ENCODE results near the gene TIPARP. TPM values are rescaled to one million over a fixed set of nuclear protein-coding genes. Genes with fewer than 3 reads are reported as not detected.
A peak's percentile ranks its signal among the peaks of the same experiment; 100 is the strongest.

Gene TIPARP
- total and polyA plus RNA-seq, 2 of the 13 experiments (the other 11 are each of a cell fraction or from before 2014, with no cell fraction given) = 7.3 to 19.7 TPM

DNA sequence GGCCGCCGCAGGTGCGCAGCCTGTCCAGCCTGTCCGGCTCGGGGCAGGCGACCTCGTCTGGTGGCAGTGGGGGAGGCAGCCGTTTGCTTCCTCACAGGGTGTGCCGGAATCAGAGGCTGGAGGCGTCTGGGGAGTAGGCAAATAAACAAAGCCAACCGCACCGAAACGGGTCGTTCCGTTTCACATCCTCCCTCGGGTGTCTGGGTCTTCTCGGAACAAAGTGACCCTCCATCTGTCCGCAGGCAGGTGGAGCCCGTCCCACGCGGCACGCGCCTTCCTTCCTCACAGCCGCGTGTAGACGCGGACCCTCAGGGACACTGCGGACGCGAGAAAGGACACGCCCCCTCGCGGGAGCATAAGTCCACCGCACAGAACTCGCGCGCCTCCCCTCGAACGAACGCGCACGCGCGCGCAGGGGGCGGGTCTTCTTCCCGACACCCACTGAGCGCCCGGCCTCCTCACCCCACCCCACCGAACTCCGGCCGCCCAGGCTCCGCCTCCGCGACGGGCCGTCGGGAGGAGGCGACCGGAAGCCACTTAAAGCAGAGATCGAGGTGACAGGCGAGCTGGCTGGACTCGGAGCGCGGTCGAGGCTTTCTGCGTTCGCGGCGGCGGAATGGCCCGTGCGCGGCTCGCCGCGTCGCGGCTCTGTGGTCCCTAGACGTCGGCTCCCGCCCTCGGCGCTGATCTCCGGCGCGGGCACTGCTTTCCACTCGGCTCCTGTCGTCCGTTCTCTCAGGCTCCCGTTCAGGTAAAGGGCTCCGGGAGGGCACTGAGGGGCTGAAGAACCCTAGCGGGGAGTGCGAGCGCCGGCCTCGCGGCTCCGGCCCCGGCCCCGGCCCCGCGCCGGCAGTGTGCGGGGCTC lies at the start of gene TIPARP (continued):
- no peak for TF ChIP-seq MLLT10 (CRISPR knock-in tag; IDR thresholded peaks at IDR 0.05)
- peak; percentile 94 for TF ChIP-seq POLR2G (IDR thresholded peaks at IDR 0.05; ENCODE audit: low read depth, low read length)
- peak; percentile 99 for TF ChIP-seq TAF1 (CRISPR knock-in tag; IDR thresholded peaks at IDR 0.05)
- TF ChIP-seq, protein P1, sequence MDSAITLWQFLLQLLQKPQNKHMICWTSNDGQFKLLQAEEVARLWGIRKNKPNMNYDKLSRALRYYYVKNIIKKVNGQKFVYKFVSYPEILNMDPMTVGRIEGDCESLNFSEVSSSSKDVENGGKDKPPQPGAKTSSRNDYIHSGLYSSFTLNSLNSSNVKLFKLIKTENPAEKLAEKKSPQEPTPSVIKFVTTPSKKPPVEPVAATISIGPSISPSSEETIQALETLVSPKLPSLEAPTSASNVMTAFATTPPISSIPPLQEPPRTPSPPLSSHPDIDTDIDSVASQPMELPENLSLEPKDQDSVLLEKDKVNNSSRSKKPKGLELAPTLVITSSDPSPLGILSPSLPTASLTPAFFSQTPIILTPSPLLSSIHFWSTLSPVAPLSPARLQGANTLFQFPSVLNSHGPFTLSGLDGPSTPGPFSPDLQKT (CRISPR knock-in tag; IDR thresholded peaks at IDR 0.05; ENCODE audit: borderline replicate concordance) = no peak
- TF ChIP-seq CEBPB (IDR thresholded peaks at IDR 0.05; ENCODE audit: borderline replicate concordance, low read depth, low read length) = no peak
- no peak; the same call in 1 of the 2 replicates for TF ChIP-seq GTF2F1 (IDR thresholded peaks at IDR 0.05; ENCODE audit: low read length)
- TF ChIP-seq, protein P2, sequence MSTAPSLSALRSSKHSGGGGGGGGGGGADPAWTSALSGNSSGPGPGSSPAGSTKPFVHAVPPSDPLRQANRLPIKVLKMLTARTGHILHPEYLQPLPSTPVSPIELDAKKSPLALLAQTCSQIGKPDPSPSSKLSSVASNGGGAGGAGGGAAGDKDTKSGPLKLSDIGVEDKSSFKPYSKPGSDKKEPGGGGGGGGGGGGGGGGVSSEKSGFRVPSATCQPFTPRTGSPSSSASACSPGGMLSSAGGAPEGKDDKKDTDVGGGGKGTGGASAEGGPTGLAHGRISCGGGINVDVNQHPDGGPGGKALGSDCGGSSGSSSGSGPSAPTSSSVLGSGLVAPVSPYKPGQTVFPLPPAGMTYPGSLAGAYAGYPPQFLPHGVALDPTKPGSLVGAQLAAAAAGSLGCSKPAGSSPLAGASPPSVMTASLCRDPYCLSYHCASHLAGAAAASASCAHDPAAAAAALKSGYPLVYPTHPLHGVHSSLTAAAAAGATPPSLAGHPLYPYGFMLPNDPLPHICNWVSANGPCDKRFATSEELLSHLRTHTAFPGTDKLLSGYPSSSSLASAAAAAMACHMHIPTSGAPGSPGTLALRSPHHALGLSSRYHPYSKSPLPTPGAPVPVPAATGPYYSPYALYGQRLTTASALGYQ (CRISPR knock-in tag; IDR thresholded peaks at IDR 0.05) = no peak; the same call in 1 of the 2 replicates
- TF ChIP-seq MEIS2 (CRISPR knock-in tag; IDR thresholded peaks at IDR 0.05) = no peak; the same call in none of the 2 replicates
- 0 out of 2 replicates have a peak, but pooled peaks have one; percentile 5 for TF ChIP-seq HCFC1 (IDR thresholded peaks at IDR 0.05; ENCODE audit: low read depth, low read length)
- TF ChIP-seq, protein P3, sequence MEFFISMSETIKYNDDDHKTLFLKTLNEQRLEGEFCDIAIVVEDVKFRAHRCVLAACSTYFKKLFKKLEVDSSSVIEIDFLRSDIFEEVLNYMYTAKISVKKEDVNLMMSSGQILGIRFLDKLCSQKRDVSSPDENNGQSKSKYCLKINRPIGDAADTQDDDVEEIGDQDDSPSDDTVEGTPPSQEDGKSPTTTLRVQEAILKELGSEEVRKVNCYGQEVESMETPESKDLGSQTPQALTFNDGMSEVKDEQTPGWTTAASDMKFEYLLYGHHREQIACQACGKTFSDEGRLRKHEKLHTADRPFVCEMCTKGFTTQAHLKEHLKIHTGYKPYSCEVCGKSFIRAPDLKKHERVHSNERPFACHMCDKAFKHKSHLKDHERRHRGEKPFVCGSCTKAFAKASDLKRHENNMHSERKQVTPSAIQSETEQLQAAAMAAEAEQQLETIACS (CRISPR knock-in tag; IDR thresholded peaks at IDR 0.05) = peak; percentile 89
- peak; percentile 96 for TF ChIP-seq MYC (CRISPR knock-in tag; IDR thresholded peaks at IDR 0.05; ENCODE audit: borderline replicate concordance)
- TF ChIP-seq NFKB2 (CRISPR knock-in tag; IDR thresholded peaks at IDR 0.05; ENCODE audit: borderline replicate concordance) = peak; percentile 77; the same call in 1 of the 2 replicates
- peak; percentile 83 for TF ChIP-seq KDM3A (CRISPR knock-in tag; IDR thresholded peaks at IDR 0.05; ENCODE audit: low read depth)
- TF ChIP-seq ZKSCAN8 (CRISPR knock-in tag; IDR thresholded peaks at IDR 0.05; ENCODE audit: borderline replicate concordance) = peak; percentile 17; the same call in 1 of the 2 replicates
- TF ChIP-seq, protein P4, sequence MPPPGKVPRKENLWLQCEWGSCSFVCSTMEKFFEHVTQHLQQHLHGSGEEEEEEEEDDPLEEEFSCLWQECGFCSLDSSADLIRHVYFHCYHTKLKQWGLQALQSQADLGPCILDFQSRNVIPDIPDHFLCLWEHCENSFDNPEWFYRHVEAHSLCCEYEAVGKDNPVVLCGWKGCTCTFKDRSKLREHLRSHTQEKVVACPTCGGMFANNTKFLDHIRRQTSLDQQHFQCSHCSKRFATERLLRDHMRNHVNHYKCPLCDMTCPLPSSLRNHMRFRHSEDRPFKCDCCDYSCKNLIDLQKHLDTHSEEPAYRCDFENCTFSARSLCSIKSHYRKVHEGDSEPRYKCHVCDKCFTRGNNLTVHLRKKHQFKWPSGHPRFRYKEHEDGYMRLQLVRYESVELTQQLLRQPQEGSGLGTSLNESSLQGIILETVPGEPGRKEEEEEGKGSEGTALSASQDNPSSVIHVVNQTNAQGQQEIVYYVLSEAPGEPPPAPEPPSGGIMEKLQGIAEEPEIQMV (CRISPR knock-in tag; IDR thresholded peaks at IDR 0.05; ENCODE audit: low read depth) = peak; percentile 98
- TF ChIP-seq, protein P5, sequence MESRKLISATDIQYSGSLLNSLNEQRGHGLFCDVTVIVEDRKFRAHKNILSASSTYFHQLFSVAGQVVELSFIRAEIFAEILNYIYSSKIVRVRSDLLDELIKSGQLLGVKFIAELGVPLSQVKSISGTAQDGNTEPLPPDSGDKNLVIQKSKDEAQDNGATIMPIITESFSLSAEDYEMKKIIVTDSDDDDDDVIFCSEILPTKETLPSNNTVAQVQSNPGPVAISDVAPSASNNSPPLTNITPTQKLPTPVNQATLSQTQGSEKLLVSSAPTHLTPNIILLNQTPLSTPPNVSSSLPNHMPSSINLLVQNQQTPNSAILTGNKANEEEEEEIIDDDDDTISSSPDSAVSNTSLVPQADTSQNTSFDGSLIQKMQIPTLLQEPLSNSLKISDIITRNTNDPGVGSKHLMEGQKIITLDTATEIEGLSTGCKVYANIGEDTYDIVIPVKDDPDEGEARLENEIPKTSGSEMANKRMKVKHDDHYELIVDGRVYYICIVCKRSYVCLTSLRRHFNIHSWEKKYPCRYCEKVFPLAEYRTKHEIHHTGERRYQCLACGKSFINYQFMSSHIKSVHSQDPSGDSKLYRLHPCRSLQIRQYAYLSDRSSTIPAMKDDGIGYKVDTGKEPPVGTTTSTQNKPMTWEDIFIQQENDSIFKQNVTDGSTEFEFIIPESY (CRISPR knock-in tag; IDR thresholded peaks at IDR 0.05) = 0 out of 2 replicates have a peak, but pooled peaks have one; percentile 21
- TF ChIP-seq, protein P6, sequence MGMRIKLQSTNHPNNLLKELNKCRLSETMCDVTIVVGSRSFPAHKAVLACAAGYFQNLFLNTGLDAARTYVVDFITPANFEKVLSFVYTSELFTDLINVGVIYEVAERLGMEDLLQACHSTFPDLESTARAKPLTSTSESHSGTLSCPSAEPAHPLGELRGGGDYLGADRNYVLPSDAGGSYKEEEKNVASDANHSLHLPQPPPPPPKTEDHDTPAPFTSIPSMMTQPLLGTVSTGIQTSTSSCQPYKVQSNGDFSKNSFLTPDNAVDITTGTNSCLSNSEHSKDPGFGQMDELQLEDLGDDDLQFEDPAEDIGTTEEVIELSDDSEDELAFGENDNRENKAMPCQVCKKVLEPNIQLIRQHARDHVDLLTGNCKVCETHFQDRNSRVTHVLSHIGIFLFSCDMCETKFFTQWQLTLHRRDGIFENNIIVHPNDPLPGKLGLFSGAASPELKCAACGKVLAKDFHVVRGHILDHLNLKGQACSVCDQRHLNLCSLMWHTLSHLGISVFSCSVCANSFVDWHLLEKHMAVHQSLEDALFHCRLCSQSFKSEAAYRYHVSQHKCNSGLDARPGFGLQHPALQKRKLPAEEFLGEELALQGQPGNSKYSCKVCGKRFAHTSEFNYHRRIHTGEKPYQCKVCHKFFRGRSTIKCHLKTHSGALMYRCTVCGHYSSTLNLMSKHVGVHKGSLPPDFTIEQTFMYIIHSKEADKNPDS (CRISPR knock-in tag; IDR thresholded peaks at IDR 0.05) = 0 out of 2 replicates have a peak, but pooled peaks have one; percentile 42
- TF ChIP-seq TARDBP (CRISPR knock-in tag; IDR thresholded peaks at IDR 0.05) = peak; percentile 65; the same call in 1 of the 2 replicates
